ENCODE results near the gene CLDN1.

CLDN1 gene

DNA sequence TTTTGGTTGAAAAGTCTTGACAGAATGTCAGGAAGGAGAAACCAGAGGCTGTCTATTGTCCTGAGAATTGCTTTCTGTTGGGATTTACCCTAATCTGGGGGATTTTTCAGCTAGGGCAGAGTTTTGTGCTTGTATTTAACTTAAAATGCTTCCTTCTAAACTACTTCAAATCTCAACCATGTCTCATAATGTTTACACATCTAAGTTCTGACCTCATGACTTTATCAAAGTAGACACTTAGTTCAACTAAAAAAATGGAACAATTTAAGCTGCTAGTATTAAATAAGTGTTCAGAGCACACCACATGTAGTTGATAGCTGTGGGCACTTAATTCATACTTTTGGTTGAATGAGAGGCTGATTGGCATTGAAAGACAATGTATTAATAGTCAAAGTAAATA, 28.2 kb downstream of the CLDN1 start:
- TF ChIP-seq, protein P1, sequence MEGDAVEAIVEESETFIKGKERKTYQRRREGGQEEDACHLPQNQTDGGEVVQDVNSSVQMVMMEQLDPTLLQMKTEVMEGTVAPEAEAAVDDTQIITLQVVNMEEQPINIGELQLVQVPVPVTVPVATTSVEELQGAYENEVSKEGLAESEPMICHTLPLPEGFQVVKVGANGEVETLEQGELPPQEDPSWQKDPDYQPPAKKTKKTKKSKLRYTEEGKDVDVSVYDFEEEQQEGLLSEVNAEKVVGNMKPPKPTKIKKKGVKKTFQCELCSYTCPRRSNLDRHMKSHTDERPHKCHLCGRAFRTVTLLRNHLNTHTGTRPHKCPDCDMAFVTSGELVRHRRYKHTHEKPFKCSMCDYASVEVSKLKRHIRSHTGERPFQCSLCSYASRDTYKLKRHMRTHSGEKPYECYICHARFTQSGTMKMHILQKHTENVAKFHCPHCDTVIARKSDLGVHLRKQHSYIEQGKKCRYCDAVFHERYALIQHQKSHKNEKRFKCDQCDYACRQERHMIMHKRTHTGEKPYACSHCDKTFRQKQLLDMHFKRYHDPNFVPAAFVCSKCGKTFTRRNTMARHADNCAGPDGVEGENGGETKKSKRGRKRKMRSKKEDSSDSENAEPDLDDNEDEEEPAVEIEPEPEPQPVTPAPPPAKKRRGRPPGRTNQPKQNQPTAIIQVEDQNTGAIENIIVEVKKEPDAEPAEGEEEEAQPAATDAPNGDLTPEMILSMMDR (IDR thresholded peaks at IDR 0.05; ENCODE audit: low read depth, low read length), result no peak
- DNase-seq (ENCODE audit: extremely low read depth, low read depth), result no peak

DNA sequence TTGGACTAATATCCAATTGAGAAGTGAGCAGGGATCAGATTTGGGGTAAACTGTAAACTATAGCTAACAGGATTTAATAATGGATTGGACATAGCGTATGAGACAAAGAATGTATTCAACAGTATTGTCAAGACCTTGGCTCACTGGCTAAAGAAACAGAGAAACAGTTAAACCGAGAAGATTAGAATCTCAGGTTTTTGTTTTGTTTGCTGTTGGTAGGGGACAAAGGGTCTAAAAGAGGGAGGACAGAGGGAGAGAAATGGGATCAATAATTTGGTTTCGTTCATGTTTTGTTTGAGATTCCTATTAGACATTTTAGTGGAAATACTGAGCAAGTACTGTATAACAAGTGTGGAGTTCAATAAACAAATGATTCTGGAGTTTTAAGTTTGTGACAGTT, 28.6 kb downstream of the CLDN1 start:
- TF ChIP-seq, protein P1 (IDR thresholded peaks at IDR 0.05; ENCODE audit: low read depth, low read length), result no peak
- DNase-seq (ENCODE audit: extremely low read depth, low read depth), result no peak

DNA sequence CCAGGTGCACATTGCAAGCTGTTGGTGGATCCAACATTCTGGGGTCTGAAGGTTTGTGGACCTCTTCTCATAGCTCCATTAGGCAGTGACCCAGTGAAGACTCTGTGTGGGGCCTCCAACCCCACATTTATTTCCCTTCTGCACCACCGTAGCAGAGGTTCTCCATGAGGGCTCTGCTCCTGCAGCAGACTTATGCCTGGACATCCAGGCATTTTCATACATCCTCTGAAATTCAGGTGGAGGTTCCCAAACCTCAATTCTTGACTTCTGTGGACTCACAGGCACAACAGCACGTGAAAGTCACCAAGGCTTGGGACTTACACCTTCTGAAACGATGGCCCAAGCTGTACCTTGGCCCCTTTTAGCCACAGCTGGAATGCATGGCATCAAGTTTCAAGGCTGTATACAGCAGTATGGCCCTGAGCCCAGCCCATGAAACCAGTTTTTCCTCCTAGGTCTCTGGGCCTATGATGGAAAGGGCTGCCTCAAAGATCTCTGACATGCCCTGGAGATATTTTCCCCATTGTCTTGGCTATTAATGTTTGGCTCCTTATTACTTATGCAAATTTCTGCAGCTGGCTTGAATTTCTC, 30.2 kb downstream of the CLDN1 start:
- DNase-seq (ENCODE audit: extremely low read depth, low read depth), result no peak
- TF ChIP-seq, protein P1 (IDR thresholded peaks at IDR 0.05; ENCODE audit: low read depth, low read length), result no peak

DNA sequence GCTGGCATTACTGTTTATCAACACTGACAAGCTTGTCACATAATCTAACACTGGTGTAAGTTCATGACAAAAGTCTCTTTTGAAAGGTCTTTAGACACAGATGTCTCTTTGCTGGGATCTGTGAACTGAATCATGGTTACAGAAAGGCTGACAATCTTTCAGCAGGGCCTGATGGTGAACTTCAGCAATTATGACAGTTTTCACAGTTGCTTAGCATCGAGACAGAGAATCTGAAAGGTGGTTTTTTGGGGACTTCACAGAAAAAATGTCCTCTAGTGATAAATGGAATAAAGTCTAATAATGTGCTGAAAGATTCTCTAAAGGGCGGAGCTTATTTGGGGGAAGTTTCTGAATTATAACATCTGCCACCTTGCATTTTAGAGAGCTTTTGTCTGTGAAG, 32.3 kb downstream of the CLDN1 start:
- TF ChIP-seq, protein P1 (IDR thresholded peaks at IDR 0.05; ENCODE audit: low read depth, low read length), result no peak
- no peak for DNase-seq (ENCODE audit: extremely low read depth, low read depth)

DNA sequence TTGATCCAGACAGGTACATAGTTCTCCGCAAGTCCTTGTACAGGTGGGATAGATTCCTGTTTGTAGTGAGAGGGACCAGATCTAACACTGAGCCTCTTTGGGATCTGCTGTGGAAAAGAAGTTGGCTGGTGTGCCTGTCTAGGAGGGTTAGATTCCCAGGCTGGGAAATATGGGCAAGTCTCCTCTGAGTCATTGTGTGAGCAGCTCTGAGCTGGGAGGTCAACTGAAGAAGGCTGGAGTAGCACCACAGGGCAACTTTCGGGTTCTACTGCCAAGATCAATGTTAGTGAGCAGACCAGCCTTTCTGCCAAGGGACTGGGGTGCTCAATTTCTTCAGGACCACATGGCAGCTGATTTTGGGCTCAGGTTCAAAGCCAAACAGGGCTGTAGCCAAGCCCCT, 33.4 kb downstream of the CLDN1 start:
- TF ChIP-seq, protein P1 (IDR thresholded peaks at IDR 0.05; ENCODE audit: low read depth, low read length), result no peak
- no peak for DNase-seq (ENCODE audit: extremely low read depth, low read depth)

DNA sequence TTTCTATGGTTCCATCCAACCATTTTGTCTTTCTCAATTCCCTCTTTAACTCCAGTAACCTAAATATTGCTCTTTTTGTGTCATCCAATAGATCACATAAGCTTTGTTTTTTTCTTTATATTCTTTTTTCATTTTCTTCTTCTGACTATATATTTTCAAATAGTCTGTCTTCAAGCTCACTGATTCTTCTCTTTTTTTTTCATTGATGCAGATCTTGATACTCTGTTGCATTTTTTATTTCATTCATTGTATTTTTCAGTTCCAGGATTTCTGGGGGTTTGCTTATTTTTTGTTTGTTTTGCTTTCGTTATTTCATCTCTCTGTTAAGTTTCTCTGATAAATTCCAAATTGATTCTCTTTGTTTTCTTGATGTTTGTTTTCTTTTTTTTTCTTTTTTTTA, 36.2 kb downstream of the CLDN1 start:
- TF ChIP-seq, protein P1 (IDR thresholded peaks at IDR 0.05; ENCODE audit: low read depth, low read length), result no peak
- DNase-seq (ENCODE audit: extremely low read depth, low read depth), result no peak

DNA sequence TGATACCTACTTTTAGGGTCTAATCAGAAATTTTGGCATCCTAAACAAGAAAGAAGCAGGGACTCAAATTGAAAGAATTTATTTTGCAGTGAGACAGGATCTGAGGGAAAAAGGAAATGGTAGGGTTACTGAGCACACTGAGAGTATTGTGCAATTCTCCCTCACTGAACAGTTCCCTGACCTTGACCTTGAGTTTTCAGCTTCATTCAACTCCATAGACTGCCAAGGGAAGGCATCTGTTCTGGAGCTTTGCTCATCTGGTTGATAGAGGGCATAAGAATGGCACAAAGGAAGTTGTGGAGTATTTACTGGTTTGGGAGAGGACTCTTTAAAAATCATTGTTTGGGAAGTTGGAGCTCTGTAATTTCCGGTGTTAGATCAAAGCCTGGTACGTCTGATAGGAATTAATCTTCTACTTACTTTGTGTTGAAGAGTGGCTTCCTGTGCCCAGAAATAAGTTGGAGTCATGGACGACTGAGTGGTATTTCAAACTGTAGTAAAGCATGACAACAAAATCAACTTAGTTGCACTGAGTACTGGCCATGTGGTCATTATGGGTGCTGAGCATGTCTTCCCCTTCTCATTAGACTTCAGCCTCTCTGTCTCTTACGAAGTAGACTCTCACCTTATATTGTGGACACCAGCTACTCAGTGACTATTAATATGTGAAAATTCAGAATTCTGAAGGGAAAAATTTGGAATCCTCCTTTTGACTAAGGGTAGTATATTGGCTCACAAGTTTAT, 40.8 kb downstream of the CLDN1 start:
- TF ChIP-seq, protein P1 (IDR thresholded peaks at IDR 0.05; ENCODE audit: low read depth, low read length), result no peak
- DNase-seq (ENCODE audit: extremely low read depth, low read depth), result peak; percentile 0
